Motor neuron (in vitro differentiated cells): ENCODE measurements around the gene OR9A2. TPM values are rescaled to one million over a fixed set of nuclear protein-coding genes. Genes with fewer than 3 reads are reported as not detected.

Experiments
- ATAC-seq, 8 experiments: fragments of 200-7000 bp; cut with Tn5 transposase; replicated peaks in 6 of 8; 2 replicates each; pipeline ENCODE4 v1.8.0; 2021; ENCODE audit warnings: mild to moderate bottlenecking in 8 of 8, moderate library complexity in 8 of 8
- H3K27ac ChIP-seq, 2 donors: fragments of 250-450 bp; sonication (Bioruptor Pico); 2 replicates each; pipeline ENCODE4 v1.9.0; 2021; ENCODE audit warnings: antibody characterized with exemption in 2 of 2, mild to moderate bottlenecking in 2 of 2, moderate library complexity in 1 of 2
- H3K4me1 ChIP-seq, 2 donors: fragments of 250-450 bp; sonication (Bioruptor Pico); replicated peaks in 1 of 2; 2 replicates each; pipeline ENCODE4 v1.6.1; 2021; ENCODE audit warnings: antibody characterized with exemption in 2 of 2, mild to moderate bottlenecking in 2 of 2, moderate library complexity in 1 of 2
- H3K4me3 ChIP-seq, 5 donors: fragments of 250-450 bp; sonication (Bioruptor Pico); 2 replicates each; pipeline ENCODE4 v1.9.0; 2021; ENCODE audit warnings: antibody characterized with exemption in 5 of 5, mild to moderate bottlenecking in 5 of 5, moderate library complexity in 4 of 5
- WGBS, 10 experiments: fragments of 450-650 bp; shearing (Covaris generic); methylation state at CpG; one replicate each; pipeline ENCODE4 v1.0.0; 2022; 5-methylcytosine and 5-hydroxymethylcytosine counted together
- in situ Hi-C, 9 experiments: fragments of 400-800 bp; cut with MboI; loops; one replicate each; pipeline ENCODE4 v1.15.0; 2021; ENCODE audit warnings: low sequenced_read_pairs in 9 of 9, low pct_unique_long_range_greater_than_20kb in 2 of 9; ENCODE audit not compliant: unreplicated experiment in 9 of 9
- total RNA-seq, 8 experiments: library from RNA; unstranded; fragments of 300-600 nt; gene quantifications; 2 replicates each; pipeline versions ENCODE4 v1.2.3 to v1.2.4, GENCODE V29; 2022

OR9A2 gene
- total RNA-seq, 8 experiments from 2014 or later = 0.27 to 1.5 (median 0.41) TPM; not detected in 5

DNA sequence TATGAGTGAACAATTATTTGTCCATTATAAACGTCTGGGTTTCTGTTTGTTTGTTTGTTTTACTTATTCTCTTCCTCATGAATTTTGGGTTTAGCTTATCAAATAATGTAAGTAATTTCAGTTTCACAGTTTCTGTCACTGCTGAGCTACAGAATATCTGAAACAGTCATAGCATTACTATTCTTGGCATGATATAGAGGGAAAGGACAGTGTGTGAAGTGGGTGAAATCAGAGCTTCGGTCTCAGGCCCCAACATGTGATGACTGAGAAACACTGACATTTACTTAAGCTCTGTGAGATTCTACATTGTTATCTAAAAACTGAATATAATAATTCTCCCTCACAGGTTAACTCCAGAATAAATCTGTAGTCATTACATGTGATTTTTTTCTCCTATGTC lies 16.5 kb upstream of the OR9A2 start:
- 0 to 89% (median 56%) methylated on average over 1 to 2 of the region's 2 CpGs; no CpG with 5 or more reads in 1 of the 10 experiments for WGBS, 10 experiments
- Histone ChIP-seq H3K4me3 (no peak overlapping the region), H3K27ac (no peak overlapping the region), H3K4me1 (peaks cover 0 to 11% of the 10 kb centered on the region in 2 donors)
- peak in 1 of 8 experiments; percentile 28 for ATAC-seq
- in situ Hi-C loops = no loop called here

DNA sequence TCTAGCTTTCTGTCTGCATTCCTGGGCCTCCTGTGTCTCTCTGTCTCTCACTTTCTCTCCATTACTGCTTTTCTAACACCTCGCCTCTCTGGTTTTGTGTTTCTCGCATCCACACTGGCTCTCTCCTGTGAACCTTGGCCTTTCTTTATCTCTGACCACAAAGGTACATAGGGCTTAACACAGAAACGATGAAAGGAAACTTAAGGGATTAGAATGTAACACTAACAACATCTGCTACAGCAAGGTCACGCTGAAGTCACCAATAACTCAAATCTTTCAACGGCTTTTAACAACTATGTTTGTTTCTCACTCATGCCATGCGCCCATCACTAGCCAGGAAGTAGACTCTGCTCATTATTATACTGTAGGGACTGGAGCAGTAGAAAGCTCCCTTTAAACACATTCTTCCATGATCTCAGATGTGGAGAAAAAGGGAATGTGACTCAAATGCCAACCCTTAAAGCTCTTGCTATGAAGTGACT lies 15.9 kb upstream of the OR9A2 start:
- peaks cover 0 to 11% of the 10 kb centered on the region in 2 donors for H3K4me1 ChIP-seq
- peak in 4 of 8 experiments; percentile 6 to 65 (median 32) for ATAC-seq
- 0 to 53% (median 15%) methylated on average over 2 to 6 of the region's 6 CpGs for WGBS, 10 experiments
- peak overlapping the region in 1 of 2 donors; percentile 13 for H3K27ac ChIP-seq
- no peak overlapping the region for H3K4me3 ChIP-seq
- in situ Hi-C loops = no loop called here

DNA sequence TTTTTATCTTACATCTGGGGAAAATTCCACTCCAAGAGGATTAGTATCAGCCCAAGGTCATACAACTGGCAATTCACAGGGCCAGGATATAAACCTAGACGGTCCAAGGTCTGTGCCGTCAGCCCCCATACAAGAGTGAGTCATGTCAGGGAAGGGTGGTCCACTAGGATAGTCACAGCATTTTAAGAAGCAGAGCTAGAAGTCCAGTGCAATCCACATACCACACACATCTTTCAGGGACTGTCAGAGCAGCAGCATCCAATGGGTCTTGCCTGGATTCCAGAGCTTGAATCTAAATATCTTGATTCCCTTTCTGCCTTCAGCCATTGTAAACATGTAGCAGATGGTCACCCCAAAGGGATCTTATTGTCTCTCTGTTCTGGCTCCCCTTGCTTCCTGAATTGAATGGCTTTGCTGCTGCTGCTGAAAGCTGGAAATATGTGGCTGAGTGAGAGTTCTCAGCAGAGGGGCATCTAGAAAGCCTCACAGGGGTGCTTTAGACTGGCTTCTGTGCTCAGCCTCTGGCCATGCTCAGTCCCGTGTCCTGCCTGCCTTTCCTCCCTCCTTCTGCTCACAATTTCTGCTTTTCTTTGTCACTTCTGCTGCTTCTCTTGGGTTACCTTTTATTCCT lies 15.3 kb upstream of the OR9A2 start:
- peaks cover 0 to 11% of the 10 kb centered on the region in 2 donors for H3K4me1 ChIP-seq
- in situ Hi-C loops = no loop called here
- peak in 5 of 8 experiments; percentile 16 to 55 (median 35) for ATAC-seq
- H3K4me3 ChIP-seq = no peak overlapping the region
- peak overlapping the region in 1 of 2 donors; percentile 13 for H3K27ac ChIP-seq
- WGBS, 10 experiments = 0 to 84% (median 34%) methylated on average over 1 to 3 of the region's 3 CpGs; no CpG with 5 or more reads in 2 of the 10 experiments

DNA sequence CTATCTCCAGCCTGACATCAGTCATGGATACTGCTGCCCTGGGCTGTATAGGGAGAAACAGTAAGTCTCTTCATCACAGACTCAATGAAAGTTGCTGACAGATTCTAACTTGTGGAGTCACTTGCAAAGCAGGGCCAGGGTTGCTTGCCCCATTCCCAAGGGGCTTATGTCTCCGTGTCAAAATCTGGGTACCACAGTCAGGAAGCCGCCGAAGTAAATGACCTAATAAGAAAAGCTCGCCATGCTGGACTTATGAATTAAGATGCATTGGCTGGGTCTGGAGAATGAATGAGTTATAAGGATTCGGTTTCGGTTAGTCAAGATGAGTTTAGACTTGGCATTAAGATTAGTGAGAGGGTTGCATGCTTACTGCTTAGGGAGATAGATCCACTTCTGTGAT lies 14.4 kb upstream of the OR9A2 start:
- 50 to 100% (median 86%) methylated on average over 1 to 5 of the region's 6 CpGs; no CpG with 5 or more reads in 2 of the 10 experiments for WGBS, 10 experiments
- ATAC-seq = no peak
- H3K4me3 ChIP-seq = no peak overlapping the region
- no peak overlapping the region for H3K27ac ChIP-seq
- peaks cover 0 to 11% of the 10 kb centered on the region in 2 donors for H3K4me1 ChIP-seq
- in situ Hi-C loops = no loop called here

DNA sequence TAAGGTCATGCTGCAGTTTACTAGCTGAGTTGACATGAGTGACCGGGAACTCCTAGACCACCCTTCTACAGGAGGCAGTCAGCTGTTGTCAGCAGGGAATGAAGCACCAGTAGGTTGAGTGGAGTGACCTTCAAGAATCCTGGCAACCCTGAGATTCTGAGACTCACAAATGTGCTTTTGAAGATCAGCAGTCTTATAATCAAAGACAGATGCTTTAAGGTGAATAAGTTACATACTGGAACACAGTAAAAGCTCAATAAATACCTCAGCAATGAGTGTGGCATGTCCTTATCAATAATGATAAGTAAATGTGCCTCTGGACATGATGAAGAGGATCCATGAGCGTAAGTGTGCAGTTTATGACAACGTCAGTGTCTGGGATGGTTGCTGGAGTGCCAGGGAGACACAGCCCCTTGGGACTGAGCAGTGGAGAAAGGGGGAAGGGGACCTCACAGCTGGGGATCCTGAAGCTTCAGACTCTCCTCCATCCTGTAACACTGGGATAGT lies 13.3 kb upstream of the OR9A2 start:
- ATAC-seq = no peak
- in situ Hi-C loops = no loop called here
- Histone ChIP-seq H3K4me1 (peaks cover 0 to 11% of the 10 kb centered on the region in 2 donors), H3K27ac (no peak overlapping the region), H3K4me3 (no peak overlapping the region)
- 30 to 96% methylated on average over 2 to 3 of the region's 3 CpGs; no CpG with 5 or more reads in 8 of the 10 experiments for WGBS, 10 experiments

DNA sequence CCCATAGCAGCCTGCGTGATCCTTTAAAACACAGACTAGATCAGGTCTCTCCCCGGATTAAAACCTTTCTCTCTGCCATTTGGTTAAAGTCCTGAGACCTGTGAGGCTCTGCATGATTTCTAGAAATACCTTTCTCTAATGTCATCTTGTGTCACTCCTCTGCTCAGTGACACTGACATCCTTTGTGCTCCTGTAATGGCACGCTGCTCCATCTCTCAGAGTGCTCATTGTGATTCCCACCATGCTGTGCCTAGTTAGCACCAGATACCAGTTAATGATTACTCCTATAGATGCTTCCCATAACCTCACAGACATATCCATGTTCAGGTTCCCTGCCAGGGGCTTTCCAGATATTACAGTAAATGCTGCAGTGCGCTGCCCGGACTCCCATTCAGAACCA lies 11.7 kb upstream of the OR9A2 start:
- H3K4me1 ChIP-seq = peaks cover 0 to 11% of the 10 kb centered on the region in 2 donors
- in situ Hi-C loops = no loop called here
- WGBS, 10 experiments = 0 to 80% (median 56%) methylated on average over 1 to 5 of the region's 5 CpGs; no CpG with 5 or more reads in 2 of the 10 experiments
- no peak for ATAC-seq
- H3K27ac ChIP-seq = no peak overlapping the region
- no peak overlapping the region for H3K4me3 ChIP-seq

DNA sequence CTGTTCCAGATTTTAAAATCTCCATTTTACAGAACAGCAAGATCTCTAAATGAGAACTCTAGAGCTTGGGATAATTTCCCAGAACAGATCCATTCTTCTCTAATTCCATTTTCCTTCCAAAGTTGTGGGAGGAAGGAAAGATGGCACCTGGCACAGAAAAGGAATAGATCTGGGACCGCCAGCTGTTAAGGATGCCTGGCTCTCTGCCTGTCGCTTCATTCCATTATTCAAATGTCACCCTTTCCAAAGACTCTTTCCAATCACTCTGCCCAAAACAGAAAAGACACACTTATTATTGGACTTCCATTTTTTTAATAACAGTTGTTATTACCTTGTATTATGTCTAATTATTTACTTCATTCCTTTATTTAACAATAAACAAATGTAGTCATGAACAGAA lies 751 bp upstream of the OR9A2 start:
- no peak overlapping the region for H3K4me3 ChIP-seq
- 0 to 100% (median 83%) methylated on average over 1 to 2 of the region's 2 CpGs; no CpG with 5 or more reads in 1 of the 10 experiments for WGBS, 10 experiments
- no peaks in the 10 kb centered on the region for H3K4me1 ChIP-seq
- H3K27ac ChIP-seq = no peak overlapping the region
- no peak for ATAC-seq
- in situ Hi-C loops = no loop called here

DNA sequence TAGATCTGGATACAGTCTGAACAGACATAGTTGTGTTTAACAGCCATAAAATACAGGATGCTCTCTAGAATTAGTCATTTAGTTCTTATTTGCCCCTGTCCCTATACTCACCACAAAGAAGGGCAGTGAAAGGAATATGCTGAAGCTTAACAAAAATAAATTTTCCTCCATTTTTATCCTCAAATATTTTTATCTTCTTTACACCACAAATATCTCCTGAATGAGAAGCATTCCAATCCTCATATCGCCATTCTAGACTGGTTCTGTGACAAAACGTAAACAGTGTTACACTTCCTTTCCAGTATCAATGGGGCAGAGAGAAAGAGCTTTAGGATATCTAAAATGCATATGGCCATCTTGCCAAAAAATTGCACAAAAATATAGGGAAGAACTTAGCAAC lies 1.6 kb downstream of the OR9A2 start:
- H3K27ac ChIP-seq = no peak overlapping the region
- H3K4me3 ChIP-seq = no peak overlapping the region
- ATAC-seq = no peak
- H3K4me1 ChIP-seq = no peaks in the 10 kb centered on the region
- in situ Hi-C loops = no loop called here
- 40 to 100% (median 89%) methylated on average over 1 to 2 of the region's 2 CpGs; no CpG with 5 or more reads in 3 of the 10 experiments for WGBS, 10 experiments

DNA sequence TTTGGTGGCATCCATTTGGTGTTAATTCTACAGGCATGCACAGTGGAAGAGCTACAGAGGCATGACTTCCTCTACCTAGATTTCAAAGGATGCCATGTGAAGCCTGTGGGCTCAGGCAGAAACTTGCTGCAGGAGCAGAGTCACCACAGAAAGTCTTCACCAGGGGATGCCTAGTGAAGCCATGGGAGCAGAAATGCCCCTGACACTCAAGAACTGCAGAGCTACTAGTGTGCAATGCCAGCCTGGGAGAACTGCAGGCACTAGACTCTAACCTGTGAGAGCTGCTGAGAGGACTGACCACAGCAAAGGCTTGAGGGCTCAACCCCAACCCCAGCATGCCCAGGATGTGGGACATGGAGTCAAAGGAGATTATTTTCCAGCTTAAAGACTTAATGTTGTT lies 3.9 kb downstream of the OR9A2 start:
- no peak overlapping the region for H3K27ac ChIP-seq
- ATAC-seq = no peak
- no peaks in the 10 kb centered on the region for H3K4me1 ChIP-seq
- in situ Hi-C loops = loop anchor here in 4 of 9 experiments (25.0 kb wide), 2 partner anchors 189 to 414 kb away; partner anchors contain the start of genes TAS2R40 (in 3 of the 4) and TAS2R60 (in 1 of the 4)
- no peak overlapping the region for H3K4me3 ChIP-seq

DNA sequence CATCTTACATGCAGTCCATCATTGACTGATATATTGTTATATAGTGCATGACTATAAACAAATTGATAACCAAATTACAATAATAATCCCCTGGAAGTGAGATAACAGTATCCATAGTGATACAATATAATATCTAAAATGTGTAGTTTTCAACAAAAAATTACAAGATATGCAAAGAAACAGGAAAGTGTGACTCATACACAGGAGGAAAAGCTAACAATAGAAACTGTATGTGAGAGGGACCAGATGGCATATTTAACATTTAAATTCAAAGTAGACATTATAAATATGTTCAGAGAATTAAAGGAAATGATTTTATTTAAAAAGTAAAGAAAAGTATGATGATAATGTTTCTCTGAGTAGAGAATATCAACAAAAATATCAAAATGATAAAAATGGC lies 8.0 kb downstream of the OR9A2 start:
- Histone ChIP-seq H3K4me1 (no peaks in the 10 kb centered on the region), H3K27ac (no peak overlapping the region), H3K4me3 (no peak overlapping the region)
- in situ Hi-C loops = loop anchor here in 5 of 9 experiments (10.0 to 25.0 kb wide), 3 partner anchors 193 to 418 kb away; partner anchors contain the start of genes TAS2R40 (in 3 of the 5) and TAS2R60 (in 1 of the 5)
- ATAC-seq = peak in 2 of 8 experiments; percentile 18 to 42

DNA sequence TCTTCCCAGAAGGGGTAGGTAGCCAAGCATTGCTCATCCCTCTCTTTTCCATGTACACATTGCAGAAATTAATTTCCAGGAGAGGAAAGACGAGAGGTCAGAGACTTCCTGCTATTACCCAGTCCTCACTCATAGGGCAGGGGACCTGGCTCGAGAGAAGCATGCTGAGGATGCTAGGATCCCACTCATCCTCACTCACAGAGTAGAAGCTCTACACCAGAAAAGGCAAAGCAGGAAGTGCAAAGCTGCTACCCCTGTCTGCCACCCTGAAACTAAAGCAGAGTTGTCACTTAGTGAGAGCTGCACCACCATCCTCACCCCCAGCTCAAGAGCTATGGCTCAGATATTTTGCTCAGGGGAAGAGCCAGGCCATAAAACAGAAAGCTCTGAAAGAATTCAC lies 9.9 kb downstream of the OR9A2 start:
- H3K27ac ChIP-seq = no peak overlapping the region
- WGBS, 10 experiments = 20 to 75% (median 70%) methylated on average over 1 to 2 of the region's 2 CpGs; no CpG with 5 or more reads in 5 of the 10 experiments
- ATAC-seq = no peak
- in situ Hi-C loops = loop anchor here in 5 of 9 experiments (10.0 to 25.0 kb wide), 3 partner anchors 195 to 420 kb away; partner anchors contain the start of genes TAS2R40 (in 3 of the 5) and TAS2R60 (in 1 of the 5)
- H3K4me3 ChIP-seq = no peak overlapping the region
- H3K4me1 ChIP-seq = no peaks in the 10 kb centered on the region

DNA sequence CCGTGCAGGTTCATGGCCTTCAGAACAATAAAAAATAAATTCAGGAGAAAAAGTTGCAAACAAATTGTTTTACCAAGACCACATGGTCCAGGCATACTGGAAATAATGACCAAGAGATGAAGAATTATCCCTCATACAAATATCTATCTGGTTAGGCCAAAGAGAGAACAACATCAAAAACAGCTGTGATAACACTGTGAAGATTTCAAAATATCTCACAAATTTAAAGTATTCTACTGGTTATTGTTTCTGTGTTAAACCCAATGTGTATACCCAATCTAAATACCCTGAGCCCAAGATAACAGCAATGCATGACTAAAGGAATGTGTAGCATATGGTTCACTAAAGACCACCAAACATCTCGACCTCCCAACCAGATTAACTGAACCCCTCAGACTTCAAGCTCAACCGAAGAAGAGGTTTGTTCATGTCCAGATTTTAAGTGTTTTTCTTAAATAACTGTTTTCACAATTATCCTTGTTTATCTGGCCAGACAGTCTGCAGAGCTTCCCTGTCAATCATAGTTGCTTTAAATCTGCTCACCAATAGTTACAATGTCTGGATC lies 10.9 kb downstream of the OR9A2 start:
- 0 to 100% (median 72%) methylated on average over 1 to 2 of the region's 3 CpGs for WGBS, 10 experiments
- ATAC-seq = no peak
- H3K4me1 ChIP-seq = no peaks in the 10 kb centered on the region
- no peak overlapping the region for H3K27ac ChIP-seq
- no peak overlapping the region for H3K4me3 ChIP-seq
- in situ Hi-C loops = loop anchor here in 5 of 9 experiments (10.0 to 25.0 kb wide), 3 partner anchors 196 to 421 kb away; partner anchors contain the start of genes TAS2R40 (in 3 of the 5) and TAS2R60 (in 1 of the 5)

DNA sequence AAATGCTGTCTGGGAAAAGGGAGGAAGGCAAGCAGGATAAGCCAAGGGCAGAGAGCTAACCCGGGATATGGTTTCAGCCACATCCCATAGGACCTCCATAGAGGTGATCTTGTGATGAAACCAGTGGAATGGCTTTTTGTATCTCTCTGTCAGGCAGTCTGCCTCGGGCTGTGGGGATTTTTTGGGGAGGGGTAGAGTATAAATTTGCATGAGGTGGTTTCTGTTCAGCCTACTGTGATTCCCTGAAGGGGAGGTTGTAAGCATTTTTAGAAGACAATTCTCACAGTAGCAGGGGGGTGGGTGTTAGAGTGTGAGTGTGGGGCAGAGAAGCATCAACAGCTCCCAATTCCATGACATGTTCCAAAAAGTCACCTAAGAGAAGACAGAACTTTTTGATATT lies 11.8 kb downstream of the OR9A2 start:
- WGBS, 10 experiments = 40 to 60% (median 50%) methylated on average over 1 to 2 of the region's 2 CpGs; no CpG with 5 or more reads in 5 of the 10 experiments
- no peaks in the 10 kb centered on the region for H3K4me1 ChIP-seq
- ATAC-seq = peak in 1 of 8 experiments; percentile 58
- H3K27ac ChIP-seq = no peak overlapping the region
- no peak overlapping the region for H3K4me3 ChIP-seq
- in situ Hi-C loops = loop anchor here in 5 of 9 experiments (10.0 to 25.0 kb wide), 3 partner anchors 197 to 422 kb away; partner anchors contain the start of genes TAS2R40 (in 3 of the 5) and TAS2R60 (in 1 of the 5)
